Astrocyte of the cerebellum (primary cell): ENCODE data around the gene TRIL.

Source experiments
- DNase-seq: peaks from one replicate; pipeline ENCODE4 v3.0.0-alpha.2; 2011; ENCODE audit warnings: low read depth
- H3K4me3 ChIP-seq: 2 replicates; pipeline ENCODE4 v1.5.1; 2011; ENCODE audit warnings: mild to moderate bottlenecking, low read depth, low read length, moderate library complexity
- in situ Hi-C: cut with HindIII; loops from 2 replicates; pipeline ENCODE4 v1.10.0; 2017; ENCODE audit warnings: low sequenced_read_pairs
- TF ChIP-seq, protein P1 (sequence below): IDR thresholded peaks from 2 replicates; pipeline ENCODE4 v1.5.1; 2012; ENCODE audit warnings: low read length, low read depth, moderate library complexity, mild to moderate bottlenecking; ENCODE audit errors: missing control alignments

The TRIL gene

GRCh38 chr7:28999895-29000716 lies 42.0 kb upstream of the TRIL start:
- no peak overlapping the region for H3K4me3 ChIP-seq
- DNase-seq = no peak
- TF ChIP-seq, protein P1, sequence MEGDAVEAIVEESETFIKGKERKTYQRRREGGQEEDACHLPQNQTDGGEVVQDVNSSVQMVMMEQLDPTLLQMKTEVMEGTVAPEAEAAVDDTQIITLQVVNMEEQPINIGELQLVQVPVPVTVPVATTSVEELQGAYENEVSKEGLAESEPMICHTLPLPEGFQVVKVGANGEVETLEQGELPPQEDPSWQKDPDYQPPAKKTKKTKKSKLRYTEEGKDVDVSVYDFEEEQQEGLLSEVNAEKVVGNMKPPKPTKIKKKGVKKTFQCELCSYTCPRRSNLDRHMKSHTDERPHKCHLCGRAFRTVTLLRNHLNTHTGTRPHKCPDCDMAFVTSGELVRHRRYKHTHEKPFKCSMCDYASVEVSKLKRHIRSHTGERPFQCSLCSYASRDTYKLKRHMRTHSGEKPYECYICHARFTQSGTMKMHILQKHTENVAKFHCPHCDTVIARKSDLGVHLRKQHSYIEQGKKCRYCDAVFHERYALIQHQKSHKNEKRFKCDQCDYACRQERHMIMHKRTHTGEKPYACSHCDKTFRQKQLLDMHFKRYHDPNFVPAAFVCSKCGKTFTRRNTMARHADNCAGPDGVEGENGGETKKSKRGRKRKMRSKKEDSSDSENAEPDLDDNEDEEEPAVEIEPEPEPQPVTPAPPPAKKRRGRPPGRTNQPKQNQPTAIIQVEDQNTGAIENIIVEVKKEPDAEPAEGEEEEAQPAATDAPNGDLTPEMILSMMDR = no peak
- in situ Hi-C loops = no loop called here

- no peak overlapping the region for H3K4me3 ChIP-seq
- TF ChIP-seq, protein P1 = no peak
- no peak for DNase-seq
- in situ Hi-C loops = no loop called here
These were observed 41.3 kb upstream of the TRIL start for GRCh38 chr7:28999427-28999826.

DNA sequence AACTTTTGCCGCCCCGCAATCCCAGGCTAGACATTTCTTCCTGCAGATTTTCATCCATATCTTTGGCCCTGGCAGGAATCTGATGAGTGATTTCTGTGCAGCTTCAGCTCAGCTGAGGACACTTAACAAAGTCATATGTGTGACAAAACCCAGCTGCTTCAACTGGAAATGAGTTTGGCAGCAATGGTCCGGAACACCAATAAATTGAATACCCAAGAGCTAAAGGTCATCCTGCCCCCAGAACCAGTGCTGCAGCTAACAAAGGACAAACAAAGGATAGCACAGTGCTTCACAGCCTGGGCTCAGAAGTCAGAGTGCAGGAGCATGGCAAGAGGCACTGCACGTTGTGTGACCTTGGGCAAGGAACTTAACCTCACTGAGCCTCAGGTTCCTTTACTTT lies 40.0 kb upstream of the TRIL start:
- no peak for DNase-seq
- TF ChIP-seq, protein P1 = no peak
- no peak overlapping the region for H3K4me3 ChIP-seq
- in situ Hi-C loops = no loop called here

DNA sequence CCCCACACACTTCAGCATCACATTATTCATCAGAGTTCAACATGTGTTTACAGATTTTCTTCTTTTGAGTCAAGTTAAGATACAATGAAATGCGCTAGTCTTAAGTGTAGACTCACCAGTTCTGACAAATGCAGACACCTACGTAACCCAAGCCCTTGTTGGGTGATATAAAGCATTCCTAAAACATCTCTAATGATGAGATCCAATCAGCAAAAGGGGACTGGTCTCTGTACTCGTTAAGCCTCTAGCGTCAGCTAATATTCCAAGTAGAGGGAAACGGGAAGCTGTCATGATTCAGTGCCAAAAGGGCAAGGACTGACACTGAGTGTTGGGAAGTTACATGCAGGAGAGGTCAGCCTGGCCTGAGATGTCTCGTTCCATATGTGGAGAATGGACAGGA lies 38.7 kb upstream of the TRIL start:
- TF ChIP-seq, protein P1 = no peak
- no peak overlapping the region for H3K4me3 ChIP-seq
- in situ Hi-C loops = no loop called here
- no peak for DNase-seq

- no peak overlapping the region for H3K4me3 ChIP-seq
- DNase-seq = no peak
- in situ Hi-C loops = no loop called here
- TF ChIP-seq, protein P1 = no peak
These were observed 35.2 kb upstream of the TRIL start for GRCh38 chr7:28993371-28993770.

DNA sequence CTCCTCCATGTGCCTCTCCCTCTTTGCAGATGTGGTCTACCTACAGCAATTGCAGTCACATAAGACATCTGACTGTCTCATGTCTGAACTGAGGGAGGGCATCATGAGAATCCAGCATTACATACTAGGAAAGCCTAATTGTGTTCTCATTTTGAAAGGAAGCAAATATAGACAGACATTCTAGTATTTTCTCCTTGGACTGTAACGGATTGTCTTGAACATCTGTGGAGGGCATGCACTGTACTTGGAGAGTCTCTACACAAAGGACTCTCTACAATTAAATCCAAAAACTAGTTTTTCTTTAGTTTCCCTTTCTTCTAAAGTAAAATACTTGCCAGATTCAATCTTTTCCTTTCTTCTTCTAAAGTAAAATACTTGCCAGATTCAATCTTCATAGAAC lies 34.7 kb upstream of the TRIL start:
- TF ChIP-seq, protein P1 = no peak
- no peak for DNase-seq
- in situ Hi-C loops = no loop called here
- H3K4me3 ChIP-seq = no peak overlapping the region
